Osteoblast (primary cell): ENCODE results near the gene MACROD2. TPM values are rescaled to one million over a fixed set of nuclear protein-coding genes. Genes with fewer than 3 reads are reported as not detected.

ENCODE experiments used
- DNase-seq: peaks from one replicate; pipeline ENCODE4 v3.0.0; 2011; ENCODE audit warnings: low spot score, mixed read lengths; ENCODE audit not compliant: insufficient read length; ENCODE audit errors: missing footprints
- H2AFZ ChIP-seq: 2 replicates; pipeline ENCODE4 v1.6.0; 2011; ENCODE audit warnings: mild to moderate bottlenecking, low read length
- H3K27ac ChIP-seq: 2 replicates; pipeline ENCODE4 v1.5.1; 2011; ENCODE audit warnings: mild to moderate bottlenecking, low read depth, low read length, moderate library complexity
- H3K27me3 ChIP-seq: 2 replicates; pipeline ENCODE4 v1.6.0; 2012; ENCODE audit warnings: mild to moderate bottlenecking, control low read depth, inconsistent platforms, low read length, moderate library complexity; ENCODE audit not compliant: insufficient read depth
- H3K36me3 ChIP-seq: 2 replicates; pipeline ENCODE4 v1.5.1; 2011; ENCODE audit warnings: mild to moderate bottlenecking, low read length, control low read depth, moderate library complexity; ENCODE audit not compliant: insufficient read depth
- H3K4me1 ChIP-seq: 2 replicates; pipeline ENCODE4 v1.5.1; 2011; ENCODE audit warnings: mild to moderate bottlenecking, low read length, control low read depth, moderate library complexity; ENCODE audit not compliant: insufficient read depth
- H3K4me2 ChIP-seq: 2 replicates; pipeline ENCODE4 v1.6.0; 2011; ENCODE audit warnings: mild to moderate bottlenecking, low read length; ENCODE audit not compliant: insufficient read depth
- H3K4me3 ChIP-seq: fragments of 200-600 bp; sonication (generic); 3 replicates; pipeline ENCODE4 v1.5.1; 2012; ENCODE audit warnings: mild to moderate bottlenecking, low read length, inconsistent platforms; ENCODE audit not compliant: insufficient read depth
- H3K79me2 ChIP-seq: 2 replicates; pipeline ENCODE4 v1.6.0; 2012; ENCODE audit warnings: mild to moderate bottlenecking, low read length, control low read depth, inconsistent platforms; ENCODE audit not compliant: insufficient read depth
- H3K9me3 ChIP-seq: 2 replicates; pipeline ENCODE4 v1.5.1; 2011; ENCODE audit warnings: low read depth, low read length, control low read depth
- H4K20me1 ChIP-seq: 2 replicates; pipeline ENCODE4 v1.6.0; 2012; ENCODE audit warnings: mild to moderate bottlenecking, low read length, control low read depth; ENCODE audit not compliant: insufficient read depth
- total RNA-seq: library from RNA; depleted of rRNA; stranded (reverse); fragments of >200 nt; gene quantifications from 2 replicates; pipeline ENCODE4 v1.2.3, GENCODE V29; 2012
- TF ChIP-seq, protein P1 (sequence below): IDR thresholded peaks from 2 replicates; pipeline ENCODE4 v1.5.1; 2011; ENCODE audit warnings: mild to moderate bottlenecking, low read depth, low read length, moderate library complexity; ENCODE audit errors: extremely low read depth

MACROD2 gene
- total RNA-seq, 1 donor = 4.0 TPM

DNA sequence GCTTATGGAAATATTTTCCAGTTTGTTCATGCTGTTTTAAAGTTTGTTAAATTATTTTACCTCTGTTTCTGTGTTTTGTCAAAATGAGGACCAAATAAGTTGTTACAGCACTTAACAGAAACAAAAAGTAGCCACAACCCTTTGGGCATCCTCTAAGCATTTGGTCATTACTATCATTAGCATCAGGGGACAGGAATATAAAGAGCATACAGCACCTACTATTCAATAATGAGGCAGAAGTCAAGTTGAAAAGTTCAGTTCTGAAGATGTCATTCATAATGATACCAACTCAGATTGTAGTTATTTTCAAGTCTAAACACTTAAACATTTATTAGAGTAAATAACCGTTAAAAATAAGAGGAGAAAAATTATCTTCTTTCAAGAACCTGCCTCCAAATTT is 1204.4 kb downstream of the MACROD2 start:
- Histone ChIP-seq H3K27ac (no peak overlapping the region), H3K4me1 (no peaks in the 10 kb centered on the region), H3K36me3 (no peaks in the 10 kb centered on the region), H3K4me3 (no peak overlapping the region), H2AFZ (no peak overlapping the region), H3K79me2 (no peaks in the 10 kb centered on the region), H3K9me3 (no peaks in the 10 kb centered on the region), H3K4me2 (no peak overlapping the region), H3K27me3 (no peaks in the 10 kb centered on the region), H4K20me1 (no peaks in the 10 kb centered on the region)
- no peak for DNase-seq
- TF ChIP-seq, protein P1, sequence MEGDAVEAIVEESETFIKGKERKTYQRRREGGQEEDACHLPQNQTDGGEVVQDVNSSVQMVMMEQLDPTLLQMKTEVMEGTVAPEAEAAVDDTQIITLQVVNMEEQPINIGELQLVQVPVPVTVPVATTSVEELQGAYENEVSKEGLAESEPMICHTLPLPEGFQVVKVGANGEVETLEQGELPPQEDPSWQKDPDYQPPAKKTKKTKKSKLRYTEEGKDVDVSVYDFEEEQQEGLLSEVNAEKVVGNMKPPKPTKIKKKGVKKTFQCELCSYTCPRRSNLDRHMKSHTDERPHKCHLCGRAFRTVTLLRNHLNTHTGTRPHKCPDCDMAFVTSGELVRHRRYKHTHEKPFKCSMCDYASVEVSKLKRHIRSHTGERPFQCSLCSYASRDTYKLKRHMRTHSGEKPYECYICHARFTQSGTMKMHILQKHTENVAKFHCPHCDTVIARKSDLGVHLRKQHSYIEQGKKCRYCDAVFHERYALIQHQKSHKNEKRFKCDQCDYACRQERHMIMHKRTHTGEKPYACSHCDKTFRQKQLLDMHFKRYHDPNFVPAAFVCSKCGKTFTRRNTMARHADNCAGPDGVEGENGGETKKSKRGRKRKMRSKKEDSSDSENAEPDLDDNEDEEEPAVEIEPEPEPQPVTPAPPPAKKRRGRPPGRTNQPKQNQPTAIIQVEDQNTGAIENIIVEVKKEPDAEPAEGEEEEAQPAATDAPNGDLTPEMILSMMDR = no peak

DNA sequence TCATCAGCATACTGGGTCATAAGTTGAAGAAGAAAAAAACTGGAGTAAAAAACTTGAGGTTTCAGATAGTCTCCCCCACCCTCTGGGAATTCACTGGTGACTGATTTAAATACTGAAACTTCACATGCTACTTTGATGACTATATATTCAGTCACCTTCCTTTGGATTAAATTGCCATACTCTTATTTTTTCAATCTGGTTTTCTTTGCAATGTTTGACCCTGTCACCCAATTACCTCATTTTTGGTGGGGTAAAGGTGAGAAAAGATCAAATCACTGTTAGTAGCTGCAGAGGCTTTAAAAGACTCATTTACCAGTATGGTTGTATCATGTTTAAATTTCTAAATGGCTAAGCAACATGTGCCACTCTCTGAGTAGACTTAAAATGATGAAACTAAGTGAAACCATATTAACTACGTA is 1204.8 kb downstream of the MACROD2 start:
- H2AFZ ChIP-seq = no peak overlapping the region
- no peak for DNase-seq
- H3K27me3 ChIP-seq = no peaks in the 10 kb centered on the region
- H3K9me3 ChIP-seq = no peaks in the 10 kb centered on the region
- TF ChIP-seq, protein P1 = no peak
- no peak overlapping the region for H3K4me3 ChIP-seq
- no peaks in the 10 kb centered on the region for H3K4me1 ChIP-seq
- H3K27ac ChIP-seq = no peak overlapping the region
- no peak overlapping the region for H3K4me2 ChIP-seq
- H3K79me2 ChIP-seq = no peaks in the 10 kb centered on the region
- H3K36me3 ChIP-seq = no peaks in the 10 kb centered on the region
- H4K20me1 ChIP-seq = no peaks in the 10 kb centered on the region

DNA sequence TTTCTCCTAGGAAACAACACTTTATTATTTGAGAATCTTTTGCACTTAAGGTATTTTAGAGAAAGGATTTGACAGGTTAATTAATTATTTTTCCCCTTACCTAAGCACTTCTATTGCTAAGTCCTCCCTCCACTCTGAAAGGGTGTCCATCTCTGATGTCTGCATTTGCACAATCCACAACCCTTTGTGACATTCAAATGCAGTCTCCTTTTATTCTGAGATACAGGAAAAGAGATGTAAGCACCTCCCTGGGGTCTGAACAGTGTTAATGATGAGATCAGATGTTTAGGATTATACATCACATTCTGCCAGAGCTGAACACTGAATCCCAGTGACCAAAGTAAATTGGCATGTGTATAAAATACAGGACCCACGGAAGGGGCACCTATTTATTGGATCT is 1206.3 kb downstream of the MACROD2 start:
- H3K9me3 ChIP-seq = no peaks in the 10 kb centered on the region
- no peak overlapping the region for H3K27ac ChIP-seq
- no peaks in the 10 kb centered on the region for H3K4me1 ChIP-seq
- no peaks in the 10 kb centered on the region for H3K36me3 ChIP-seq
- no peaks in the 10 kb centered on the region for H4K20me1 ChIP-seq
- H3K27me3 ChIP-seq = no peaks in the 10 kb centered on the region
- TF ChIP-seq, protein P1 = no peak
- no peak overlapping the region for H3K4me3 ChIP-seq
- H3K4me2 ChIP-seq = no peak overlapping the region
- no peak for DNase-seq
- H3K79me2 ChIP-seq = no peaks in the 10 kb centered on the region
- H2AFZ ChIP-seq = no peak overlapping the region

DNA sequence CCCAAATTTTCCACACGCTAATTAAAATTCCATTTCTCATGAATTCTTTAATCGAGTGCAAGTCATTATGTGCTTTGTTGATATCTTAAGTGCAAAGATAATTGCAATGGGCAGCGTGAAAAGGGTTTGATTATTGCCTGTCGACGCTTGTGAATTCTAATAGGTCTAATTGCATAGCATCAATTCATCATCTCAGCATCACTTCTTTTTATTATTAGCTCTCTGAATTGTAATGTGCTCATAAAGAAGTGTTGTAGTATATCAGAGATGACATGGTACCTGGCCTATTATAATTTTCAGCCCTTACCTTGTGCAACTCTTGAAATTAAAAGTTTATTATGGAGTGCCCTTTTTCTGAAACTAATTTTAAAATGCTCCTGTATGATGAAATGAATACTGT is 1208.9 kb downstream of the MACROD2 start:
- no peak for DNase-seq
- Histone ChIP-seq H3K4me2 (no peak overlapping the region), H2AFZ (no peak overlapping the region), H3K79me2 (no peaks in the 10 kb centered on the region), H3K36me3 (no peaks in the 10 kb centered on the region), H4K20me1 (no peaks in the 10 kb centered on the region), H3K4me1 (no peaks in the 10 kb centered on the region), H3K4me3 (no peak overlapping the region), H3K9me3 (no peaks in the 10 kb centered on the region), H3K27me3 (no peaks in the 10 kb centered on the region), H3K27ac (no peak overlapping the region)
- TF ChIP-seq, protein P1 = no peak
